Measurements from ENCODE around the gene RUBCNL. TPM values are rescaled to one million over a fixed set of nuclear protein-coding genes. Genes with fewer than 3 reads are reported as not detected.

Gene RUBCNL
- total RNA-seq, 4 donors from 2014 or later, result 0.08 to 4.3 (median 2.9) TPM

DNA sequence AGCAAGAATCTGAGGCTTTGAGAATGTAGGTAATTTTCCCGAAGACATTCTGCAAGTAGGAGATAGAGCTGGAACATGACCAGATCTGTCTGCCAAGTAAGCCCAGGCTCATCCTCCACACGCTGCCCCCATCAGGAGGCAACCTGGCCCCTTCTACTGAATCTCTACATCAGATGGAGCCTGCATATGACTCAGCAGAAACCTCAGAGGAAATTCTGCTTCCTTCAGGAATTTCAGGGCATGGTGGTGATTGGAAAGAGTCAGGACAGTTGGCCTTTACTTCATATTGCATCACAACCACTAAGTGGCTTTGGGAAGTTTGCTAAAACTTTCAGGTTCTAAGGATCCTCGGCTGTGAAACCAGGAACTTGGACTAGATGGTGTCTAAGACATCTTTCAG lies 90.1 kb downstream of the RUBCNL start:
- TF ChIP-seq POLR2A (IDR thresholded peaks at IDR 0.05), result no peak
- TF ChIP-seq, protein P1, sequence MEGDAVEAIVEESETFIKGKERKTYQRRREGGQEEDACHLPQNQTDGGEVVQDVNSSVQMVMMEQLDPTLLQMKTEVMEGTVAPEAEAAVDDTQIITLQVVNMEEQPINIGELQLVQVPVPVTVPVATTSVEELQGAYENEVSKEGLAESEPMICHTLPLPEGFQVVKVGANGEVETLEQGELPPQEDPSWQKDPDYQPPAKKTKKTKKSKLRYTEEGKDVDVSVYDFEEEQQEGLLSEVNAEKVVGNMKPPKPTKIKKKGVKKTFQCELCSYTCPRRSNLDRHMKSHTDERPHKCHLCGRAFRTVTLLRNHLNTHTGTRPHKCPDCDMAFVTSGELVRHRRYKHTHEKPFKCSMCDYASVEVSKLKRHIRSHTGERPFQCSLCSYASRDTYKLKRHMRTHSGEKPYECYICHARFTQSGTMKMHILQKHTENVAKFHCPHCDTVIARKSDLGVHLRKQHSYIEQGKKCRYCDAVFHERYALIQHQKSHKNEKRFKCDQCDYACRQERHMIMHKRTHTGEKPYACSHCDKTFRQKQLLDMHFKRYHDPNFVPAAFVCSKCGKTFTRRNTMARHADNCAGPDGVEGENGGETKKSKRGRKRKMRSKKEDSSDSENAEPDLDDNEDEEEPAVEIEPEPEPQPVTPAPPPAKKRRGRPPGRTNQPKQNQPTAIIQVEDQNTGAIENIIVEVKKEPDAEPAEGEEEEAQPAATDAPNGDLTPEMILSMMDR (IDR thresholded peaks at IDR 0.05), result no peak
- intact Hi-C loops (cut with DNase I; ENCODE audit: low total_unique reads), result no loop called here
- 51 to 57% methylated on average over 3 of the region's 3 CpGs for WGBS, 2 donors

GRCh38 chr13:46296115-46296822 lies 90.8 kb downstream of the RUBCNL start:
- DNase-seq (ENCODE audit: low spot score in 2 of 2), result no peak
- H3K4me3 ChIP-seq (ENCODE audit: low read depth, poor library complexity, severe bottlenecking), result no peak overlapping the region
- no peak for TF ChIP-seq POLR2A (IDR thresholded peaks at IDR 0.05)
- TF ChIP-seq, protein P1 (IDR thresholded peaks at IDR 0.05), result no peak
- intact Hi-C loops (cut with DNase I; ENCODE audit: low total_unique reads), result no loop called here
- 56 to 60% methylated on average over 3 of the region's 3 CpGs for WGBS, 2 donors

More for the DNA sequence above, 90.1 kb downstream of the RUBCNL start:
- no peak for DNase-seq (ENCODE audit: low spot score in 2 of 2)
- no peak overlapping the region for H3K4me3 ChIP-seq (ENCODE audit: low read depth, poor library complexity, severe bottlenecking)

DNA sequence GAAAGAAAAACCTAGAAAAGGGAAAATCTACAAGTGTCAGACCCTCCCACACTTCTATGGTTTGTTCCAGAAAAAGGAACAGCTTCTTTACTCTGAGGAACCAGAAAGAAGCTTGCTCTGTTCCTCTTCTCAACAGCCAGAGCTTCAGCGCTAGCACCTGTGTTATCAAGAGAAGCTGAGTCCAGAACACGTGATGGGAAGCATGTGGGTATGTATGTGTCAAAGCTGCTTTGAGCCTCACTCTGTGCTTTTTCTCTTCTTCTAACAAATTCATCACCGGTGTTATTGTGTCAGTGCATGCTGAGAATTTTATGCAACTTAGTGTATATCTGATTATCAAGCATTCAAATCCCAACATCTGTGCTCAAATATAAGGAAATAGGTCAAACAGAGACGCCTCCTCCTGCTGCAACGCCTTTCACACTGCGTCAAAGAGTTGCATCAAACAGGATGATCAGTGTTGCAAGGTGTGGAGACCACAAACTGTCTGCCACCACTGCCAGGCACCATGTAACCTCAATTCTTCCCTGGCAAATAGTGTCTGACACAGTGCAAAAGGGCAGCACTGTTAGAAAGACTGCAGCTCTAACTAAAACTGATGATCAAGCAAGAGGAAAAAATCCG lies 91.4 kb downstream of the RUBCNL start:
- H3K4me3 ChIP-seq (ENCODE audit: low read depth, poor library complexity, severe bottlenecking), result no peak overlapping the region
- intact Hi-C loops (cut with DNase I; ENCODE audit: low total_unique reads), result no loop called here
- 47 to 51% methylated on average over 7 of the region's 7 CpGs for WGBS, 2 donors
- no peak for TF ChIP-seq POLR2A (IDR thresholded peaks at IDR 0.05)
- DNase-seq (ENCODE audit: low spot score in 2 of 2), result peak in 1 of 2 donors; percentile 24

DNA sequence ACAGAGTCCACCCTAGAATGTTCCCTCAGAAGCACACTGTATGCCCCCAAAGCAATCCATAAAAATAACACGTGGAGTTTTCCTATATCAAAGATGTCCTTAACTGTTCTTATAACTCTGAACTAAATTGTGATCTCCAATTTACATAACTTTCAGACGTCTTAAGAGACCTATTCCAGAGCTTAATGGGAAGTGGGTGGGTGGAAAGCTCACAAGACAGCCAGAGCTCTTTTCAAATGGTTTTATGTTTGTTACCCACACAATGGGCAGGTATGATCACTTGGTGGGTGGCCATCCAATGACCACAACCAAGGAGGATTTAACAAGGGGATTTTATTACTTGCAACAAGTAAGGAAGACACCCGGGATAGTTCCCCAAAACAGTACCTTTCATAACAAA lies 93.6 kb downstream of the RUBCNL start:
- TF ChIP-seq, protein P1 (IDR thresholded peaks at IDR 0.05), result no peak
- TF ChIP-seq POLR2A (IDR thresholded peaks at IDR 0.05), result no peak
- intact Hi-C loops (cut with DNase I; ENCODE audit: low total_unique reads), result no loop called here
- no peak overlapping the region for H3K4me3 ChIP-seq (ENCODE audit: low read depth, poor library complexity, severe bottlenecking)
- DNase-seq (ENCODE audit: low spot score in 2 of 2), result no peak
- WGBS, 2 donors, result 69 to 71% methylated on average over 3 of the region's 3 CpGs

Other genes with a start within 250 kb of the RUBCNL start
- gene LCP1, start 205.1 kb downstream of the RUBCNL start, total RNA-seq, result 10 to 100 TPM; 21.7 to 45.4 (median 39.0) TPM
- gene LRRC63, start 175.3 kb downstream of the RUBCNL start, total RNA-seq, result not detected
- 10 to 100 TPM; 34.3 to 43.9 (median 40.3) TPM for gene LRCH1, start 165.9 kb upstream of the RUBCNL start, total RNA-seq

Data from lower leg skin (tissue), 4 donors.